NCI-H1694 (cell line): ENCODE measurements around the gene DDX51.

Experiments used
- DNase-seq: peaks from one replicate; lab custom pipeline; 2025; lab: John Stamatoyannopoulos, UW

DDX51 gene

GRCh38 chr12:132167611-132168310, 23.6 kb upstream of the DDX51 start:
- DNase-seq, result no peak

DNA sequence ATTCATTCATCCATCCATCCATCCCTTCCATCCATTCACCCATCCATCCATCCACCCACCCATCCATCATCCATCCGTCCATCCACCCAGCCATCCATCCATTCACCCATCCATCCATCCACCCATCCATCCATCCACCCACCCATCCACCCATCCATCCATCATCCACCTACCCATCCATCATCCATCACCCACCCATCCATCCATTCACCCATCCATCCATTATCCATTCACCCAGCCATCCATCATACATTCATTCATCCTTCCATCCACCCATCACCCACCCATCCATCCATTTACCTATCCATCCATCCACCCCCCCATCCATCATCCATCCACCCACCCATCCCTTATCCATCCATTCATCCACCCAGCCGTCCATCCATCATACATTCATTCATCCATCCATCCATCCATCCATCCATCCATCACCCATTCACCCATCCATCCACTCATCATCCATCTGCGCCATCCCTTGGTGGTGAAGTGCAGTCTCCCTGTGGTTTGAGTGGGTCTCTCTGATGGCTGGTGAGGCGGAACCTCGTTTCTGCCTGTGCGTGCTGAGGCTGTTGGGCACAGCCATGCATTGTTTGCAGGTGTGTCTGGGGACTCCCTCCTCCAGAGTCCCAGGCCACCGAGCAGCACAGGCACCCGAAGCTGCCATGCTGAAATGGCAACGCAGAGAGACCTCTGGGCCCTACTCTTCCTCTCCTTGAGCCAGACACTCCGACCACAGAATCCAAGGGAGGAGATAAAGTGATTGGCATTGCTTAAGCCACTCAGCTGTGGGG, 22.9 kb upstream of the DDX51 start:
- no peak for DNase-seq

GRCh38 chr12:132166093-132166492, 22.0 kb upstream of the DDX51 start:
- no peak for DNase-seq

GRCh38 chr12:132165584-132165983, 21.5 kb upstream of the DDX51 start:
- no peak for DNase-seq

DNA sequence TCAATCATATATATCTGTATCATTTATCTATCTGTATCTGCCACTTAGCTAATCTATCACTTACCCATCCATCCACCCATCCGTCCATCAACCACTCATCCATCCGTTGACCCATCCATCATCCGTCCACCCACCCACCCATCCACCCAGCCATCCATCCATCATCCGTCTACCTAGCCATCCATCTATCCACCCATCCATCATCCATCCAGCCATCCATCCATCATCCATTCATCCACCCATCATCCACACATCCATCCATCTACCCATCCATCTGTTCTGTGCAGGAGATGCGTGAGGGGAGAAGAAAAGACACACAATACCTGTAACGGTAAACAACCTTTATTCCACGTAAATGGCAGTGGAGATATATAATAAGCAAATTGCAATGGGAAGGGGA, 20.3 kb upstream of the DDX51 start:
- DNase-seq, result no peak

DNA sequence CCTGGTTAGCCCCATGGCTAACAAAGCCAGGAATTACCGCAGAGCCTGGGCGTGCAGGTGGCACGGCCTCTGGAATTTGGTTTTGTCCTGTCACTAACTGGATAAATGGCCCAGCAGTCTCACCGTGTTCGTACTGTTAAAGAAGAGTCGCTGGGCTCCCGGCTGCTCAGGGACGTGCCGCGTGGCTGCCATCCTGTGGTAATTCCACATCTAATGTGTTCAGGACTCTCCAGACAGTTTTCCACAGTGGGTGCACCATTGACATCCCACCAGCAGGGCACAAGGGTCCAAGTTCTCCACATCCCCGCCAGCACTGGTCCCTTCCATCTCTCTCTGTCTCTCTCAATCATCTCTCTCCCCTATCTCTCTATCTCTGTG, 19.8 kb upstream of the DDX51 start:
- no peak for DNase-seq

DNA sequence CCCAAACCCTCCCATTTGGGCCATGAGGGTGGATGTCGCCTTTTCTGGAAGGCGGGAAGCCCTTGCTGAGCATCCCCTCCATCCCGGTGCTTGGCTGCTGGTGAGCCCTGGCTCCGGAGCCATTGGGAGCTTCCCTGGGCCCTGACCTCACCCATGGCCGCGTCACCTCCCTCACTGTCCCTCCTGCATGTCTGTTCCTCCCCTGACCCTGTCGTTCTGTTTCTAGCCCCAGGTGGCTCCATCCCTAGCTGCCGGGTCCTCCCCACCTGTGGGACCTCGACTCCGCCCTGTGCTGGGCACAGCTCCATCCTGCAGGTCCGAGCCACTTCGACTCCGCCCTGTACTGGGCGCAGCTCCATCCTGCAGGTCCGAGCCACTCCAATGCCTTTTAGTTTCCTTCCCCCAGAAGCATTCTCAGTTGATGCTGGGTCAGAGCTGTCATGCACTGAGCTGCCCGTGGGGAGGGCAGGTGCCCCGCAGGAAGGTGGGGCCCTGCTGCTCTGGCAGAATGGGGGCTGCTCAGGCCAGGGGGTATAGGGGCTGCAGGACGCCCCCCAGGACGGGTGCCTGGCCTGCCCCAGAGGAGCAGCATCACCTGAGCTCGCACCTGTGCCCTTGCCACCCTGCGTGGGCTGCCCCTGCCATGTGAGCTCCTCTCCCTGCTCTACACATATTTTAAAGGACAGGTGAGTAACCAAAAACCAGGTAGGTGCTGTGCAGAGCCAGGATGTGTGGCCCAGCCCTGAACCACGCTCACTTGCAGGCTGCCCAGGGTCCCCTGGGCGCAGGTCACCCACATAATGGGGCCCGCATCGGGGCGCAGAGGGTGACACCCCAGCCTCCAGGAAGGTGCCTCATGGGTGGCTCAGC, 19.2 kb upstream of the DDX51 start:
- DNase-seq, result no peak

DNA sequence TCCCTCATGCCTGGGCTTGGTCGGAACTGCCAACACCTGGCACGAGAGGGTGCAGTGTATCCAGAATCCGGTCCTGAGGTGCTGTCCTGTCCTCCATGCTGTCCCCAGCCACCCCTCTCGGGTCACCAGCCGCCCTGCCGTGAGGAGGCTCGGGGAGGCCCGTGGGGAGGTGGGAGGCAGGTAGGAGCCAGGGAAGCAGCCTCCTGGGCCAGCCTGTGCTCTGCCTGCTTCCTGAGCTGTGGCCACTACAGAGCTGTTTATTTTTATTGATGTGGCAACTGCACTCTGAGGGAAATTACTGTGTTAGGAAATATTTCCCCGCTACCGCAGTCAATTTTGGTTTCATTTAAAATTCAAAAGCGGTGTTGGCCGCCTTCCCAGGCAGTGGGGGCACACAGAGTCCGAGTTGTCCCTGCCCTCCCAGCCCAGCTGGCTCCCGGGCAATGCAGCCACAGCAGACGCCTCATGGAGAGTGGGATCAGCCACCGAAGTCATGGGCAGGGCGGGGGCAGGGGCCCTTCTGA, 18.5 kb upstream of the DDX51 start:
- DNase-seq, result no peak

GRCh38 chr12:132161796-132162507, 17.8 kb upstream of the DDX51 start:
- no peak for DNase-seq

DNA sequence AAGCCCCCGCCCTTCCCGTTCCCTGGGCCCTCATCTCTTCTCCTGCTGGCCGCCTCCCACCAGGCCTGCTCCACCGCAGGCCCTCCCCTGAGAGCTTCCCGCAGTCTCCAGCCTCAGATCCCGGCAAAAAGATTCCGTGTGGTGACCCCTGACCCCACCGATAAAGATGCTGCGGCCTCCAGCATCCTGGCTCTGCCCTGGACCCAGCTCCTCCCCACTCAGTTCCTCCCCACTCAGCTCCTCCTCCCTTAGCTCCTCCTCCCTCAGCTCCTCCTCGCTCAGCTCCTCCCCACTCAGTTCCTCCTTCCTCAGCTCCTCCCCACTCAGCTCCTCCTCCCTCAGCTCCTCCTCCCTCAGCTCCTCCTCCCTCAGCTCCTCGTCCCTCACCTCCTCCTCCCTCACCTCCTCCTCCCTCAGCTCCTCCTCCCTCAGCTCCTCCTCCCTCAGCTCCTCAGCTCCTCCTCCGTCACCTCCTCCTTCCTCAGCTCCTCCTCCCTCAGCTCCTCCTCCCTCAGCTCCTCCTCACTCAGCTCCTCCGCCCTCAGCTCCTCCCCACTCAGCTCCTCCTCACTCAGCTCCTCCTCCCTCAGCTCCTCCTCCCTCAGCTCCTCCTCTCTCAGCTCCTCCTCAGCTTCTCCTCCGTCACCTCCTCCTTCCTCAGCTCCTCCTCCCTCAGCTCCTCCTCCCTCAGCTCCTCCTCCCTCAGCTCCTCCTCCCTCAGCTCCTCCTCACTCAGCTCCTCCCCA, 17.1 kb upstream of the DDX51 start:
- no peak for DNase-seq

DNA sequence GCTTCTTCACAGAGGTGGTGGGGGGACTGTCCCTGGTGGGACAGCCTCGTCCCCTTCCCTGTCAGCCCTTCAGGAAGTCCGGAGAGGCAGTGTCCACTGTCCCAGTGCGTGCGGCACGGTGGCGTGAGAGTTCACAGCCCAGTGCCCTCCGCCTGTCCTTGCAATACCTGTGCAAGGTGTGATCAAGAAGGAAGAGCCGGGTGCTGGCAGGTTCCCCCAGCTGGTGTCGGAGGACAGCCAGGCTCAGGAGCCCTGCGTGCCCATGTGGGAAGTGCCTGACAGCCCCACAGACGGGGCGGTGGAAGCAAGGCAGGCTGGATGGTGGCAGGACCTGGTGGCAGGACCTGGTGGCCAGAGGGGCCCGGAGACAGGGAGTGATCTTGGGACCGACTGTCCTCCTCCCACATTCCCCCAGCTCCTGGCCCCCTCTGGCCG, 16.5 kb upstream of the DDX51 start:
- DNase-seq, result no peak

GRCh38 chr12:132160016-132160415, 15.9 kb upstream of the DDX51 start:
- DNase-seq, result no peak

DNA sequence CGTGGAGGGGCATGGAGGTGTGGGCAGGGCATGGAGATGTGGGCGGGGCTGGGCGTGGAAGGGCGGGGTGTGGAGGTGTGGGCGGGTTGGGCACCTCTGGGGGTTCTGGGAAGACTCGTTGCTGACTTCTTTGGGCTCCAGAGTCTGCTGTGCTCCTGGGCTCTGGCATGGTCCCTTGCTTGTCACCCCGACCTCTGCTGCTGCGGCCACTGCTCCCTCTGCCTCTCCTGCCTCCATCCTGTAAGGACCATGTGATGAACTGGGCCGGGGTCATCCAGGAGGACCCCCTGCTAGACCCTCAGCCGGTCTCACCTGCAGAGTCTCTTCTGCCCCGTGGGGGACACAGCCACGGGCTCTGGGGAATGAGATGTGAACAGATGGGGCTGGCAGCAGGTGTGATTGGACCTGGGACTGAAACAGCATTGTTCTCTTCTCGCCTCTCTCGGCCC, 15.5 kb upstream of the DDX51 start:
- DNase-seq, result no peak

- no peak for DNase-seq
These were observed 14.8 kb upstream of the DDX51 start for GRCh38 chr12:132158677-132159554.

- no peak for DNase-seq
These were observed 13.8 kb upstream of the DDX51 start for GRCh38 chr12:132157733-132158409.

GRCh38 chr12:132156573-132157325, 12.6 kb upstream of the DDX51 start:
- no peak for DNase-seq

DNA sequence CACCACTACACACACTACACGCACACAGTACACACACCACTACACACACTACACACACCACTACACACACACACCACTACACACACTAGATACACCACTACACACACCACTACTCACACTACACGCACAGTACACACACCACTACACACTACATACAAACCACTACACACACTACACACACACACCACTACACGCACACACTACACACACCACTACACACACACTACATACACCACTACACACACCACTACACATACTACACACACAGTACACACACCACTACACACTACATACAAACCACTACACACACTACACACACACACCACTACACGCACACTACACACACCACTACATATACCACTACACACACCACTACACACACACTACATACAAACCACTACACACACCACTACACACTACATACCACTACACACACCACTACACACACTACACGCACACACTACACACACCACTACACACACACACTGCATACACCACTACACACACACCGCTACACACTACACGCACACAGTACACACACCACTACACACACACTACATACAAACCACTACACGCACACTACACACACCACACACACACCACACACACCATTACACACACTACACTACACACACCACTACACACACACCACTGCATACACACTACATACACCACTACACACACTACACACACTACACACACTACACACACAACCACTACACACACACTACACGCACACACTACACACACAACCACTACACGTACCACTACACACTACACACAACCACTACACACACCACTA, 11.9 kb upstream of the DDX51 start:
- no peak for DNase-seq
